Calu3 (cell line): Measurements from ENCODE around the gene ZNF319. TPM values are rescaled to one million over a fixed set of nuclear protein-coding genes. Genes with fewer than 3 reads are reported as not detected.

Source experiments
- BruUV-seq: library from RNA; stranded (reverse); fragments of 400-500 nt; replicated peaks from 2 replicates; lab custom pipeline; 2021; lab: Mats Ljungman, UMichigan
- CTCF ChIA-PET: fragments of 300-600 bp; sonication (Branson Sonifier 250); formaldehyde crosslinking; loops from one replicate; lab custom pipeline; 2022; ENCODE audit warnings: antibody characterized with exemption; lab: Charles Lee
- DNase-seq: peaks from one replicate; pipeline ENCODE4 v3.0.0; 2022
- H3K27ac Mint-ChIP-seq: one replicate; pipeline ENCODE4 v1.8.0; 2022; ENCODE audit warnings: mixed read lengths; ENCODE audit not compliant: unreplicated experiment
- H3K27me3 Mint-ChIP-seq: one replicate; pipeline ENCODE4 v1.8.0; 2022; ENCODE audit warnings: mixed read lengths; ENCODE audit not compliant: unreplicated experiment
- H3K36me3 Mint-ChIP-seq: one replicate; pipeline ENCODE4 v1.8.0; 2022; ENCODE audit warnings: mild to moderate bottlenecking, moderate library complexity, mixed read lengths; ENCODE audit not compliant: insufficient read depth, unreplicated experiment
- H3K4me1 Mint-ChIP-seq: one replicate; pipeline ENCODE4 v1.8.0; 2022; ENCODE audit warnings: mild to moderate bottlenecking, low read depth, mixed read lengths; ENCODE audit not compliant: unreplicated experiment
- H3K4me3 Mint-ChIP-seq: one replicate; pipeline ENCODE4 v1.8.0; 2022; ENCODE audit warnings: mild to moderate bottlenecking, low read depth, moderate library complexity, mixed read lengths; ENCODE audit not compliant: unreplicated experiment
- H3K9me3 Mint-ChIP-seq: one replicate; pipeline ENCODE4 v1.8.0; 2022; ENCODE audit warnings: low read depth, mixed read lengths; ENCODE audit not compliant: unreplicated experiment
- CTCF ChIP-seq: fragments of 200-600 bp; IDR thresholded peaks from one replicate; pipeline ENCODE4 v1.8.0; 2022; ENCODE audit warnings: antibody characterized with exemption; ENCODE audit not compliant: unreplicated experiment
- intact Hi-C: fragments of 100-400 bp; cut with micrococcal nuclease; formaldehyde crosslinking; loops from one replicate; pipeline ENCODE4 v1.10.0; 2022; ENCODE audit not compliant: unreplicated experiment
- total RNA-seq: library from RNA; stranded (reverse); gene quantifications from 2 replicates; pipeline ENCODE4 v1.2.3, GENCODE V29; 2022

Gene ZNF319
- total RNA-seq, 1 experiment from 2014 or later, result 10.0 TPM

- no peak for TF ChIP-seq CTCF
- Mint-ChIP-seq H3K27ac (no peak overlapping the region), H3K27me3 (no peaks in the 10 kb centered on the region), H3K9me3 (no peaks in the 10 kb centered on the region), H3K4me1 (no peaks in the 10 kb centered on the region), H3K36me3 (no peaks in the 10 kb centered on the region), H3K4me3 (no peak overlapping the region)
- no TSS peak for BruUV-seq
- CTCF ChIA-PET, result no interaction called here
- DNase-seq, result no peak
- intact Hi-C loops, result no loop called here
Measured at GRCh38 chr16:58047557-58048348, 47.3 kb upstream of the ZNF319 start.

- Mint-ChIP-seq H3K27ac (no peak overlapping the region), H3K4me3 (no peak overlapping the region), H3K27me3 (no peaks in the 10 kb centered on the region), H3K4me1 (no peaks in the 10 kb centered on the region), H3K36me3 (peaks cover 4% of the 10 kb centered on the region), H3K9me3 (no peaks in the 10 kb centered on the region)
- BruUV-seq, result no TSS peak
- no peak for DNase-seq
- CTCF ChIA-PET, result no interaction called here
- no peak for TF ChIP-seq CTCF
- intact Hi-C loops, result no loop called here
Measured at GRCh38 chr16:58046936-58047335, 46.5 kb upstream of the ZNF319 start.

GRCh38 chr16:58046054-58046881 lies 45.8 kb upstream of the ZNF319 start:
- Mint-ChIP-seq H3K27me3 (no peaks in the 10 kb centered on the region), H3K4me3 (no peak overlapping the region), H3K4me1 (no peaks in the 10 kb centered on the region), H3K36me3 (peaks cover 6% of the 10 kb centered on the region), H3K9me3 (no peaks in the 10 kb centered on the region), H3K27ac (no peak overlapping the region)
- CTCF ChIA-PET, result no interaction called here
- BruUV-seq, result no TSS peak
- TF ChIP-seq CTCF, result no peak
- DNase-seq, result no peak
- intact Hi-C loops, result no loop called here

GRCh38 chr16:58045096-58045495 lies 44.6 kb upstream of the ZNF319 start:
- Mint-ChIP-seq H3K27ac (no peak overlapping the region), H3K27me3 (no peaks in the 10 kb centered on the region), H3K9me3 (no peaks in the 10 kb centered on the region), H3K4me3 (no peak overlapping the region), H3K4me1 (no peaks in the 10 kb centered on the region), H3K36me3 (peaks cover 6% of the 10 kb centered on the region)
- no peak for TF ChIP-seq CTCF
- DNase-seq, result no peak
- no TSS peak for BruUV-seq
- intact Hi-C loops, result no loop called here
- CTCF ChIA-PET, result no interaction called here
